Osteoblast (primary cell): Measurements from ENCODE around the gene DVL1. TPM values are rescaled to one million over a fixed set of nuclear protein-coding genes. Genes with fewer than 3 reads are reported as not detected.

Experiments
- DNase-seq: peaks from one replicate; pipeline ENCODE4 v3.0.0; 2011; ENCODE audit warnings: low spot score, mixed read lengths; ENCODE audit not compliant: insufficient read length; ENCODE audit errors: missing footprints
- H2AFZ ChIP-seq: 2 replicates; pipeline ENCODE4 v1.6.0; 2011; ENCODE audit warnings: mild to moderate bottlenecking, low read length
- H3K27ac ChIP-seq: 2 replicates; pipeline ENCODE4 v1.5.1; 2011; ENCODE audit warnings: mild to moderate bottlenecking, low read depth, low read length, moderate library complexity
- H3K27me3 ChIP-seq: 2 replicates; pipeline ENCODE4 v1.6.0; 2012; ENCODE audit warnings: mild to moderate bottlenecking, control low read depth, inconsistent platforms, low read length, moderate library complexity; ENCODE audit not compliant: insufficient read depth
- H3K36me3 ChIP-seq: 2 replicates; pipeline ENCODE4 v1.5.1; 2011; ENCODE audit warnings: mild to moderate bottlenecking, low read length, control low read depth, moderate library complexity; ENCODE audit not compliant: insufficient read depth
- H3K4me1 ChIP-seq: 2 replicates; pipeline ENCODE4 v1.5.1; 2011; ENCODE audit warnings: mild to moderate bottlenecking, low read length, control low read depth, moderate library complexity; ENCODE audit not compliant: insufficient read depth
- H3K4me2 ChIP-seq: 2 replicates; pipeline ENCODE4 v1.6.0; 2011; ENCODE audit warnings: mild to moderate bottlenecking, low read length; ENCODE audit not compliant: insufficient read depth
- H3K4me3 ChIP-seq: fragments of 200-600 bp; sonication (generic); 3 replicates; pipeline ENCODE4 v1.5.1; 2012; ENCODE audit warnings: mild to moderate bottlenecking, low read length, inconsistent platforms; ENCODE audit not compliant: insufficient read depth
- H3K79me2 ChIP-seq: 2 replicates; pipeline ENCODE4 v1.6.0; 2012; ENCODE audit warnings: mild to moderate bottlenecking, low read length, control low read depth, inconsistent platforms; ENCODE audit not compliant: insufficient read depth
- H3K9me3 ChIP-seq: 2 replicates; pipeline ENCODE4 v1.5.1; 2011; ENCODE audit warnings: low read depth, low read length, control low read depth
- H4K20me1 ChIP-seq: 2 replicates; pipeline ENCODE4 v1.6.0; 2012; ENCODE audit warnings: mild to moderate bottlenecking, low read length, control low read depth; ENCODE audit not compliant: insufficient read depth
- total RNA-seq: library from RNA; depleted of rRNA; stranded (reverse); fragments of >200 nt; gene quantifications from 2 replicates; pipeline ENCODE4 v1.2.3, GENCODE V29; 2012
- TF ChIP-seq, protein P1 (sequence below): IDR thresholded peaks from 2 replicates; pipeline ENCODE4 v1.5.1; 2011; ENCODE audit warnings: mild to moderate bottlenecking, low read depth, low read length, moderate library complexity; ENCODE audit errors: extremely low read depth

The DVL1 gene
- total RNA-seq, 1 donor, result 73.5 TPM

DNA sequence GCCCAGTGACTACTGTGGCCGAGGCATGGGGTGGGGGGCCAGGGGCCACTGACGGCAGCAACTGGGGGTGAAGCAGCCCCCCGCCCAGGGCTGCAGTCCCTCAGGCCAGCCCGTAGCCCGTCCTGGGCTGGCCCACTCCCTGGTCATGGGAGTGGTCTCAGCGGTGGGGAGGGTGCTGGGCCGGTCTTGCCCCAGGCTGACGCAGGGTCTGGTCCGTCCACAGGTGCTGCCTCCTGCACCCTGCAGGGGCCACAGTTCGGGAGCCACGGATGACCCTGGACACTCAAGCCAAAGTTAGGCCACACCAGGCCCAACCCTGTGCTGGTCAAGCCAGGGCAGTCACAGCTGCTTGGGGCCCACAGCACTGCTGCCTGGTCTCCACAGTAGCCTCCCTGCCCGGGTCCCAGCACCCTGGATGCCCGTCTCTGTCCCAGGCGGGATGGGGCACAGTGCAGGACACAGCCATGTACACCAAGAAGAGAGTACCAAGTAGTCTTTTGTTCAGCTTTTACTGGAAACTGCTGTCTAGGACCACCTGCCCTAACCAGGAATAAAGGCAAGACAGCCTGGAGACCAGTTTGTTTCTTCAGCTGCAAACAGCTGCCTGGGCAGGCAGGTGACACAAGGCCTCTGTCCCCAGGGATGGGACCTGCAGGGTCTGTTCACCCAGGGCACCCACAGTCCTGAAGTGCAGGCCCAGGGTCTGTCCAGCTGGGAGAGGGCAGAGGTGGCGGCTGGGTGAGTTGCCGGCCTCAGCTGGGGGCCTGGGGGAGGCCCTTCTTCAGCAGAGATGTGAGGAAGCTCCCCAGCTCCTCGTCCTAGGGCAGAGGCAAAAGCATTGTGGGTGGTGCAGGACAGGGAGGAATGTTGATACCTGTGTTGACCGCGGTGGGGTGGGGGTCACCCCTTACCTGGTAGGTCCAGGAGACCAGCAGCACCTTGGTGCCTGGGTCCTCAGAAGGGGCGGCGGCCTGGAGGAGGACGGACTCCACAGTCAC lies 37.8 kb downstream of the DVL1 start:
- TF ChIP-seq, protein P1, sequence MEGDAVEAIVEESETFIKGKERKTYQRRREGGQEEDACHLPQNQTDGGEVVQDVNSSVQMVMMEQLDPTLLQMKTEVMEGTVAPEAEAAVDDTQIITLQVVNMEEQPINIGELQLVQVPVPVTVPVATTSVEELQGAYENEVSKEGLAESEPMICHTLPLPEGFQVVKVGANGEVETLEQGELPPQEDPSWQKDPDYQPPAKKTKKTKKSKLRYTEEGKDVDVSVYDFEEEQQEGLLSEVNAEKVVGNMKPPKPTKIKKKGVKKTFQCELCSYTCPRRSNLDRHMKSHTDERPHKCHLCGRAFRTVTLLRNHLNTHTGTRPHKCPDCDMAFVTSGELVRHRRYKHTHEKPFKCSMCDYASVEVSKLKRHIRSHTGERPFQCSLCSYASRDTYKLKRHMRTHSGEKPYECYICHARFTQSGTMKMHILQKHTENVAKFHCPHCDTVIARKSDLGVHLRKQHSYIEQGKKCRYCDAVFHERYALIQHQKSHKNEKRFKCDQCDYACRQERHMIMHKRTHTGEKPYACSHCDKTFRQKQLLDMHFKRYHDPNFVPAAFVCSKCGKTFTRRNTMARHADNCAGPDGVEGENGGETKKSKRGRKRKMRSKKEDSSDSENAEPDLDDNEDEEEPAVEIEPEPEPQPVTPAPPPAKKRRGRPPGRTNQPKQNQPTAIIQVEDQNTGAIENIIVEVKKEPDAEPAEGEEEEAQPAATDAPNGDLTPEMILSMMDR, result no peak
- Histone ChIP-seq H3K4me2 (no peak overlapping the region), H3K27me3 (no peaks in the 10 kb centered on the region), H3K79me2 (peaks cover 50% of the 10 kb centered on the region), H3K27ac (no peak overlapping the region), H3K36me3 (peaks cover 42% of the 10 kb centered on the region), H4K20me1 (peaks cover 32% of the 10 kb centered on the region), H3K4me1 (peaks cover 13% of the 10 kb centered on the region), H2AFZ (no peak overlapping the region), H3K9me3 (no peaks in the 10 kb centered on the region), H3K4me3 (no peak overlapping the region)
- no peak for DNase-seq

DNA sequence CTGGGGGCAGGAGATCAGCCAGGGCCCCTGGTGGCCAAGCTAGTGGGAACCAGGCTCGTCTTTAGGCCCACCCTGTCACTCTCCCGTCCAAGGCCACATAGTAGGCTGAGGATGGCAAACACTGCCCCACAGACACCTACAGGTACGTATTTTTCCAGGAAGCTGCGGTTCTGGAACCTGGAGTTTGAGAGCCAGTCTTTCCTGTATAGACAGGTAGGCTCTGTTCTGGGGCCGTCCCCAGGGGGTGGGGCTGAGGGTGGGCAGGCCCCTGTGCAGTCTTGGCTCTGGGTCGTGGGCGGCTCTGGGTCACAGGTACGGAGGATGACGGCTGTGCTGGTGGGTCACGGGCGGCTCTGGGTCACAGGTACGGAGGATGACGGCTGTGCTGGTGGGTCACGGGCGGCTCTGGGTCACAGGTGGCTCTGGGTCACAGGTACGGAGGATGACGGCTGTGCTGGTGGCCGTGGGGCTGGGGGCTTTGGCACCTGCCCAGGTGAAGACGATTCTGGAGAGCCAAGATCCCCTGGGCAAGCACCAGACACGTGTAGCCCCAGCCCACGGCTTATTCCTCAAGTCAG lies 38.7 kb downstream of the DVL1 start:
- peaks cover 21% of the 10 kb centered on the region for H3K4me1 ChIP-seq
- peaks cover 52% of the 10 kb centered on the region for H3K79me2 ChIP-seq
- H2AFZ ChIP-seq, result no peak overlapping the region
- H3K27me3 ChIP-seq, result no peaks in the 10 kb centered on the region
- H3K36me3 ChIP-seq, result peaks cover 42% of the 10 kb centered on the region
- H3K27ac ChIP-seq, result no peak overlapping the region
- DNase-seq, result no peak
- TF ChIP-seq, protein P1, result no peak
- H3K9me3 ChIP-seq, result no peaks in the 10 kb centered on the region
- no peak overlapping the region for H3K4me3 ChIP-seq
- H3K4me2 ChIP-seq, result no peak overlapping the region
- H4K20me1 ChIP-seq, result peaks cover 37% of the 10 kb centered on the region

DNA sequence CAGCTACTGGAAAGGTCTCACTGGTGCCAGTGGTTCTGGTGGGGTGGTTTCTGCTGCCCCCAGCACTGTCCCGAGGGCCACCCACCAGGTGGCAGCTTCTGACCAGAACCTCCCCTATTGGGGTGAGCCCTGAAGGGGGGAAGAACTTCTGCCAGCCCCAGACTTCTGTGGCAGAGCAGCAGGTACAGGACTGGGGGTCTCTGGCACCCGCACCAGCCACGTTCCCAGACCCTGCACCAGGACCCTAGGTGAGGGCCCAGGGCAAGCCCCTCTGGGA lies 39.2 kb downstream of the DVL1 start:
- peaks cover 26% of the 10 kb centered on the region for H3K4me1 ChIP-seq
- H3K36me3 ChIP-seq, result peaks cover 42% of the 10 kb centered on the region
- H3K27me3 ChIP-seq, result no peaks in the 10 kb centered on the region
- H2AFZ ChIP-seq, result no peak overlapping the region
- TF ChIP-seq, protein P1, result no peak
- H3K4me2 ChIP-seq, result no peak overlapping the region
- peaks cover 53% of the 10 kb centered on the region for H3K79me2 ChIP-seq
- H4K20me1 ChIP-seq, result peaks cover 43% of the 10 kb centered on the region
- no peaks in the 10 kb centered on the region for H3K9me3 ChIP-seq
- H3K27ac ChIP-seq, result no peak overlapping the region
- no peak for DNase-seq
- peak overlapping the region; percentile 86 for H3K4me3 ChIP-seq
